ENCODE data around the gene DNAAF5. TPM values are rescaled to one million over a fixed set of nuclear protein-coding genes. Genes with fewer than 3 reads are reported as not detected.

DNAAF5 gene
- total RNA-seq, 1 experiment from 2014 or later, result 37.6 TPM

DNA sequence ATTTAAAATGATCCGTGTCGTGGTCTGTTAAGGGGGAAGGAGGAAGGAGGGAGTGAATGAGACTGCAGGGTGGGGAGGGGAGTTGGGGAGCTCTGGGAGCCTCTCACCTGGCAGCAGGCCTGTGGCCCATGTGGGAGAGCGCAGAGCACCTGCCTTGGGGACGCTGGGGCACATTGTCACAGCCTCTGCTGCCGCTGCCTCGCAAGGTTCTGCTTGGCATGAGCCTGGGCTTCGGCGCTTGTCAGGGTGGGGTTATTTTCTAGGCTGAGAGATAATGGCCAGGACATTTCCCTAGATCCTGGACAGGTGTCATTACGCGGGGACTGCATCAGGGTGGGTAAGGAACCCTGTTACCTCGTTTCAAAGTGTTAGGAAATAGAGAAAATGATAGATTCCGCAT lies 103.6 kb downstream of the DNAAF5 start:
- Mint-ChIP-seq H3K27ac (ENCODE audit: low read depth, unreplicated experiment) (peak overlapping the region; percentile 100), H3K27me3 (ENCODE audit: insufficient read depth, unreplicated experiment) (no peaks in the 10 kb centered on the region), H3K4me3 (ENCODE audit: unreplicated experiment) (peak overlapping the region; percentile 66), H3K9me3 (ENCODE audit: unreplicated experiment) (no peaks in the 10 kb centered on the region), H3K4me1 (ENCODE audit: insufficient read depth, unreplicated experiment) (peaks cover 25% of the 10 kb centered on the region), H3K36me3 (ENCODE audit: insufficient read depth, unreplicated experiment) (peaks cover 41% of the 10 kb centered on the region)
- no TSS peak for BruUV-seq (replicated peaks)
- intact Hi-C loops (cut with micrococcal nuclease), result no loop called here
- ChIA-PET CTCF (no interaction called here), POLR2A (interaction anchor here (0.6 to 8.3 kb wide), 7 partner anchors 9 to 46 kb away, joined by 3 to 185 read pairs (median 31); partner anchors contain the start of gene GET4)
- DNase-seq (ENCODE audit: unreplicated experiment), result no peak
- TF ChIP-seq, protein P1, sequence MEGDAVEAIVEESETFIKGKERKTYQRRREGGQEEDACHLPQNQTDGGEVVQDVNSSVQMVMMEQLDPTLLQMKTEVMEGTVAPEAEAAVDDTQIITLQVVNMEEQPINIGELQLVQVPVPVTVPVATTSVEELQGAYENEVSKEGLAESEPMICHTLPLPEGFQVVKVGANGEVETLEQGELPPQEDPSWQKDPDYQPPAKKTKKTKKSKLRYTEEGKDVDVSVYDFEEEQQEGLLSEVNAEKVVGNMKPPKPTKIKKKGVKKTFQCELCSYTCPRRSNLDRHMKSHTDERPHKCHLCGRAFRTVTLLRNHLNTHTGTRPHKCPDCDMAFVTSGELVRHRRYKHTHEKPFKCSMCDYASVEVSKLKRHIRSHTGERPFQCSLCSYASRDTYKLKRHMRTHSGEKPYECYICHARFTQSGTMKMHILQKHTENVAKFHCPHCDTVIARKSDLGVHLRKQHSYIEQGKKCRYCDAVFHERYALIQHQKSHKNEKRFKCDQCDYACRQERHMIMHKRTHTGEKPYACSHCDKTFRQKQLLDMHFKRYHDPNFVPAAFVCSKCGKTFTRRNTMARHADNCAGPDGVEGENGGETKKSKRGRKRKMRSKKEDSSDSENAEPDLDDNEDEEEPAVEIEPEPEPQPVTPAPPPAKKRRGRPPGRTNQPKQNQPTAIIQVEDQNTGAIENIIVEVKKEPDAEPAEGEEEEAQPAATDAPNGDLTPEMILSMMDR (IDR thresholded peaks at IDR 0.05; ENCODE audit: unreplicated experiment), result no peak

DNA sequence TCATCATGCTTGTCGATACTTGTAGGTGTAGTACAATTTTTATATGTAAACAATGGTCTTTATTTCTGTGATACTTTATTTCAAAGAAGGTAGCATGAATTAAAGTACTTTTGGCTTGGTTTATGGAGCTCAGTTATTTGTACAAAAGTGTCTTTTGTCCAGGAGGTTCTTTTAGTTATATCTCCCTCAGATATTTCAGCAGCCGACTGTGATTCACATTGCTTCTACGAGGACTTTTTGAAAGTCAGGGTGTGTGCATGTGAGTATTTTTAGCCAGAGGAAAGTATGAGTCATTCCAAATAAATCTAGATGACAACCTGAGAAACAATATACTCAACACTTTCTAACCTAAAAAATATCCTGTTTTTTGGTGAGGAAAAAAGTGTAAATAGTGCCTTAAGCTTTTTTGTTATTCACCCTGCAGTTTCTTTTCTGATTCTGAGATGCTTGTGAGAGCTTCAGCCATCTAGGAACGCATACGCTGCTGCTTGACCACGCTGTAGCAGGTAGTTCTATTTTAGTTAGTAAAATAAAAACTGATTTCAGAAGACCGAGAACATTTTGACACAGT lies 105.2 kb downstream of the DNAAF5 start:
- intact Hi-C loops (cut with micrococcal nuclease), result loop anchor here (1.0 kb wide), 1 partner anchor 13 kb away; no protein-coding TSS in a partner anchor
- Mint-ChIP-seq H3K4me1 (ENCODE audit: insufficient read depth, unreplicated experiment) (peaks cover 34% of the 10 kb centered on the region), H3K27me3 (ENCODE audit: insufficient read depth, unreplicated experiment) (no peaks in the 10 kb centered on the region), H3K9me3 (ENCODE audit: unreplicated experiment) (no peaks in the 10 kb centered on the region), H3K36me3 (ENCODE audit: insufficient read depth, unreplicated experiment) (peaks cover 38% of the 10 kb centered on the region), H3K27ac (ENCODE audit: low read depth, unreplicated experiment) (peak overlapping the region; percentile 100), H3K4me3 (ENCODE audit: unreplicated experiment) (peak overlapping the region; percentile 66)
- DNase-seq (ENCODE audit: unreplicated experiment), result peak; percentile 93
- TF ChIP-seq, protein P1 (IDR thresholded peaks at IDR 0.05; ENCODE audit: unreplicated experiment), result no peak
- CTCF ChIA-PET, result interaction anchor here (0.6 to 1.2 kb wide), 5 partner anchors 15 to 256 kb away, joined by 3 to 5 read pairs (median 4); no protein-coding TSS in a partner anchor
- POLR2A ChIA-PET, result interaction anchor here (0.6 to 8.3 kb wide), 21 partner anchors 9 to 733 kb away, joined by 3 to 185 read pairs (median 5); partner anchors contain the start of gene GET4
- TSS peak; percentile 56 for BruUV-seq (replicated peaks)

DNA sequence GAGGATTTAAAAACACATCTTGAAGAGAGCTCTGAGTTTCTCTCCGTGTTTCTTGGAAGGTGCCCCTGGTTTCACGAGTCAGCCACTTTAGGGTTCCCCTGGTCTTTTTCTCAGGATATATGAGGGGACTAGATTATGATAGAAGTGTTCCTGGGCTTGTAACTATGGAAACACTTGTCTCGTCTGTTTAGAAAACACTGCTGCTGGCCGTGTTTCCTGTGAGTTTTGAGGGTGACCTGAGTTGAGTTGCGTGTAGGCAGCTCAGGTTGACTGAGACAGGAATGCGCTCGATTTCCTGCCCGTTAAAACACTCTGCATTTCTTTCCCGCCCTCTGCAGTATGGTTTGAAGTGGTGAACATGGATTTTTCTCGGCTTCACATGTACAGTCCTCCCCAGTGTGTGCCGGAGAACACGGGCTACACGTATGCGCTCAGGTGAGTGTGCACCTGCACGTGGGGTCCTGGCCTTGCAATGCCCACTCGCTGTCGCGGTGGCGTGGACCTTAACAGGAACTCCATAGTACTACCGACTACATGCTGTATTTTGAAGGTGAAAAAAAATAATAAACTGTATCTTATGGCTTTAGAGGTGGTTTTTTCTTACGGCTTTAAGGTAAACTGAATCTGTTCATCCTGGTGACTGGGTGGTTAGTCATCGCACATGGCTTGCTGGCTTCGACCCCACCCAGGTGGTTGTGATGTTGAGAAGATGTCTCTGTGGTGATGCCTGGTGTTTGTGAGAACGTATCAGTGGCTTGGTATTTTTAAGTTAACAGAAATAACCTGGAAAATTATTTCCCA lies 105.9 kb downstream of the DNAAF5 start, which contains the start of gene SUN1:
TSS of gene SUN1 (plus strand) at position 310 of the 801 bp plus-strand sequence. CDS start at position 359, 49 bp downstream.
- DNase-seq (ENCODE audit: unreplicated experiment), result peak; percentile 90
- ChIA-PET POLR2A (interaction anchor here (0.6 to 8.3 kb wide), 24 partner anchors 10 to 1576 kb away, joined by 3 to 185 read pairs (median 4); partner anchors contain the start of gene GET4), CTCF (interaction anchor here (0.6 to 2.1 kb wide), 8 partner anchors 17 to 510 kb away, joined by 3 to 6 read pairs (median 4); no protein-coding TSS in a partner anchor)
- Mint-ChIP-seq H3K27me3 (ENCODE audit: insufficient read depth, unreplicated experiment) (no peaks in the 10 kb centered on the region), H3K4me1 (ENCODE audit: insufficient read depth, unreplicated experiment) (peaks cover 41% of the 10 kb centered on the region), H3K27ac (ENCODE audit: low read depth, unreplicated experiment) (peak within 1 kb of the TSS; percentile 100), H3K36me3 (ENCODE audit: insufficient read depth, unreplicated experiment) (peaks cover 38% of the 10 kb centered on the region), H3K4me3 (ENCODE audit: unreplicated experiment) (peak within 1 kb of the TSS; percentile 66), H3K9me3 (ENCODE audit: unreplicated experiment) (no peaks in the 10 kb centered on the region)
- TF ChIP-seq, protein P1 (IDR thresholded peaks at IDR 0.05; ENCODE audit: unreplicated experiment), result no peak
- intact Hi-C loops (cut with micrococcal nuclease), result no loop called here
- BruUV-seq (replicated peaks), result no TSS peak
